ENCODE measurements around the gene RAD51B. TPM values are rescaled to one million over a fixed set of nuclear protein-coding genes. Genes with fewer than 3 reads are reported as not detected.

Gene RAD51B
- polyA plus RNA-seq, 1 donor (not counting 4 experiments of a cell fraction or from before 2014, with no cell fraction given) = 13.3 TPM

GRCh38 chr14:68164711-68165113 is 345.1 kb downstream of the RAD51B start:
- Histone ChIP-seq H3K9me1 (ENCODE audit: control insufficient read depth, extremely low read depth, insufficient read depth, low read length) (no peaks in the 10 kb centered on the region), H2AFZ (ENCODE audit: control insufficient read depth, low read length) (no peak overlapping the region), H3K27me3 (ENCODE audit: control insufficient read depth, extremely low read depth, insufficient read depth, low read length) (no peaks in the 10 kb centered on the region), H3K79me2 (ENCODE audit: control insufficient read depth, insufficient read depth, low read length) (no peaks in the 10 kb centered on the region), H4K20me1 (ENCODE audit: control insufficient read depth, extremely low read depth, insufficient read depth, low read length) (no peaks in the 10 kb centered on the region), H3K27ac (ENCODE audit: control insufficient read depth, insufficient read depth, low read length) (no peak overlapping the region), H3K4me1 (ENCODE audit: control insufficient read depth, extremely low read depth, insufficient read depth, low read length) (peaks cover 4% of the 10 kb centered on the region), H3K9me3 (ENCODE audit: control insufficient read depth, low read depth, low read length) (no peaks in the 10 kb centered on the region), H3K9ac (ENCODE audit: control insufficient read depth, extremely low read depth, insufficient read depth, low read length) (no peak overlapping the region), H3K36me3 (ENCODE audit: control insufficient read depth in 2 of 2, extremely low read depth in 1 of 2, insufficient read depth in 2 of 2, low read length in 2 of 2) (no peaks in the 10 kb centered on the region), H3K4me3 (ENCODE audit: control insufficient read depth in 2 of 3, extremely low read depth in 1 of 3, insufficient read depth in 2 of 3, low read depth in 1 of 3, low read length in 3 of 3) (no peak overlapping the region), H3K4me2 (ENCODE audit: control insufficient read depth, extremely low read depth, insufficient read depth, low read depth, low read length) (no peak overlapping the region)
- TF ChIP-seq EZH2 (IDR thresholded peaks at IDR 0.05; ENCODE audit: low read length) = no peak
- no peak for TF ChIP-seq CTCF (optimal IDR thresholded peaks at IDR 0.05 in 1 of 3, IDR thresholded peaks at IDR 0.05 in 1 of 3, conservative IDR thresholded peaks at IDR 0.05 in 1 of 3; ENCODE audit: extremely low read depth in 1 of 3, insufficient read depth in 2 of 3, low read length in 3 of 3)
- dilution Hi-C loops (cut with MboI; ENCODE audit: extremely low pct_ligation_motif_present, low sequenced_read_pairs) = no loop called here
- FAIRE-seq = no peak
- no peak for DNase-seq (ENCODE audit: low read depth, low spot score)

DNA sequence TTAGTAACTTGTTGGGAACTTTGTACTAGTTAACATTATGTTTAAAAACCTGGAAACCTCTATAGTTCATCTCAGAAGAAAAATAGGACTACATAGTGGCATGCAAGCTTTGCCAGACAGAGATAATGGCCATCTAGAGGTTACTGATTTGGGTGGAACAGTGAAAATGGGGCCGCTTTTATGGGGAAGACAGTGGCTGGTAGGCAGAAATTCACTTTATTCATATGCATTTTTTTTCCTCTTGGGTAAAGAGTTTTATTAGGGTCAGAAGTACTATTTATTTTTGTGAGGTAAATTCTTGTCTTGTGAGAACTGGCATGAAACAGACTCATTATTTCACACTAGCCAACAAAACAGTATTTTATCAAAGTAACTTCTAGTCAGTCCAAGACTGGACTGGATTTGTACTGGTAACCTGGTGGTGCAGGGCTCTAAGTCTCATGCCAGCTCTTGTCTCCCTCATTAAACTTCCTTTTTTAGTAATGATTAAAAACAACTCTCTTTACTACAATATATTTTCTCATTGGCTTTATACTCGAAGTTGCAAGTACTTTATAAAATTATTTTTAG is 345.8 kb downstream of the RAD51B start:
- H3K27ac ChIP-seq (ENCODE audit: control insufficient read depth, insufficient read depth, low read length) = no peak overlapping the region
- no peak overlapping the region for H3K4me3 ChIP-seq (ENCODE audit: control insufficient read depth in 2 of 3, extremely low read depth in 1 of 3, insufficient read depth in 2 of 3, low read depth in 1 of 3, low read length in 3 of 3)
- no peaks in the 10 kb centered on the region for H3K9me1 ChIP-seq (ENCODE audit: control insufficient read depth, extremely low read depth, insufficient read depth, low read length)
- no peaks in the 10 kb centered on the region for H4K20me1 ChIP-seq (ENCODE audit: control insufficient read depth, extremely low read depth, insufficient read depth, low read length)
- H3K36me3 ChIP-seq (ENCODE audit: control insufficient read depth in 2 of 2, extremely low read depth in 1 of 2, insufficient read depth in 2 of 2, low read length in 2 of 2) = no peaks in the 10 kb centered on the region
- no peak overlapping the region for H3K9ac ChIP-seq (ENCODE audit: control insufficient read depth, extremely low read depth, insufficient read depth, low read length)
- no peak for TF ChIP-seq CTCF (optimal IDR thresholded peaks at IDR 0.05 in 1 of 3, IDR thresholded peaks at IDR 0.05 in 1 of 3, conservative IDR thresholded peaks at IDR 0.05 in 1 of 3; ENCODE audit: extremely low read depth in 1 of 3, insufficient read depth in 2 of 3, low read length in 3 of 3)
- TF ChIP-seq EZH2 (IDR thresholded peaks at IDR 0.05; ENCODE audit: low read length) = no peak
- H3K27me3 ChIP-seq (ENCODE audit: control insufficient read depth, extremely low read depth, insufficient read depth, low read length) = no peaks in the 10 kb centered on the region
- DNase-seq (ENCODE audit: low read depth, low spot score) = no peak
- H3K4me2 ChIP-seq (ENCODE audit: control insufficient read depth, extremely low read depth, insufficient read depth, low read depth, low read length) = no peak overlapping the region
- H3K4me1 ChIP-seq (ENCODE audit: control insufficient read depth, extremely low read depth, insufficient read depth, low read length) = no peaks in the 10 kb centered on the region
- no peaks in the 10 kb centered on the region for H3K9me3 ChIP-seq (ENCODE audit: control insufficient read depth, low read depth, low read length)
- H2AFZ ChIP-seq (ENCODE audit: control insufficient read depth, low read length) = no peak overlapping the region
- FAIRE-seq = no peak
- no peaks in the 10 kb centered on the region for H3K79me2 ChIP-seq (ENCODE audit: control insufficient read depth, insufficient read depth, low read length)
- dilution Hi-C loops (cut with MboI; ENCODE audit: extremely low pct_ligation_motif_present, low sequenced_read_pairs) = no loop called here

All from keratinocyte (primary cell).